IMR-90 (cell line): ENCODE results near the gene SH3TC1. TPM values are rescaled to one million over a fixed set of nuclear protein-coding genes. Genes with fewer than 3 reads are reported as not detected.

ENCODE experiments used
- ATAC-seq: fragments of 200-7000 bp; cut with Tn5 transposase; 2 replicates; pipeline ENCODE4 v1.9.1; 2020; ENCODE audit warnings: low read depth, mild to moderate bottlenecking, moderate library complexity
- BruUV-seq: library from RNA; stranded (reverse); fragments of 400-500 nt; replicated peaks from 2 replicates; lab custom pipeline; 2021; lab: Mats Ljungman, UMichigan
- CTCF ChIA-PET: fragments of 300-600 bp; formaldehyde crosslinking; extraction: SDS; loops from one replicate; lab custom pipeline; 2021; ENCODE audit warnings: antibody characterized with exemption; lab: Yijun Ruan, JAX
- POLR2A ChIA-PET: fragments of 300-600 bp; sonication (Branson Sonifier 250); formaldehyde crosslinking; loops from one replicate; lab custom pipeline; 2022; ENCODE audit warnings: antibody characterized with exemption; ENCODE audit not compliant: unreplicated experiment; lab: Charles Lee
- DNase-seq: peaks from one replicate; pipeline ENCODE4 v3.0.0; 2013
- H2AFZ ChIP-seq: replicated peaks from 2 replicates; pipeline ENCODE3; 2013; ENCODE audit warnings: low read length, mild to moderate bottlenecking; ENCODE audit not compliant: poor library complexity
- H2AK5ac ChIP-seq: 2 replicates; pipeline ENCODE4 v1.6.1; 2013; ENCODE audit warnings: low read depth, low read length, inconsistent platforms
- H2AK9ac ChIP-seq: replicated peaks from 2 replicates; pipeline ENCODE3; 2013; ENCODE audit warnings: mild to moderate bottlenecking, low read depth, low read length, moderate library complexity; ENCODE audit not compliant: poor library complexity
- H2BK120ac ChIP-seq: 2 replicates; pipeline ENCODE4 v1.6.1; 2013; ENCODE audit warnings: low read depth, low read length, inconsistent platforms
- H2BK15ac ChIP-seq: 3 replicates; pipeline ENCODE4 v1.6.1; 2013; ENCODE audit warnings: low read depth, low read length, inconsistent platforms
- H2BK20ac ChIP-seq: 2 replicates; pipeline ENCODE4 v1.6.1; 2013; ENCODE audit warnings: low read depth, mild to moderate bottlenecking, inconsistent platforms, low read length, moderate library complexity
- H2BK5ac ChIP-seq: 2 replicates; pipeline ENCODE4 v1.6.1; 2013; ENCODE audit warnings: mild to moderate bottlenecking, low read depth, low read length, inconsistent platforms; ENCODE audit not compliant: poor library complexity, severe bottlenecking
- H3K14ac ChIP-seq: replicated peaks from 2 replicates; pipeline ENCODE4 v1.6.1; 2013; ENCODE audit warnings: low read depth, low read length, inconsistent platforms
- H3K18ac ChIP-seq: 2 replicates; pipeline ENCODE4 v1.6.1; 2013; ENCODE audit warnings: low read depth, low read length, control low read depth
- H3K23ac ChIP-seq: 2 replicates; pipeline ENCODE4 v1.6.1; 2013; ENCODE audit warnings: low read depth, low read length, inconsistent platforms
- H3K27ac ChIP-seq: 2 replicates; pipeline ENCODE4 v1.5.1; 2013; ENCODE audit warnings: mild to moderate bottlenecking, control low read depth, low read length; ENCODE audit not compliant: insufficient read depth
- H3K27me3 ChIP-seq: 2 replicates; pipeline ENCODE4 v1.6.1; 2013; ENCODE audit warnings: low read length; ENCODE audit not compliant: control insufficient read depth, insufficient read depth
- H3K36me3 ChIP-seq: 2 replicates; pipeline ENCODE4 v1.6.1; 2013; ENCODE audit warnings: low read length, mixed read lengths; ENCODE audit not compliant: control insufficient read depth, insufficient read depth
- H3K4ac ChIP-seq: 2 replicates; pipeline ENCODE4 v1.6.1; 2013; ENCODE audit warnings: low read depth, low read length, inconsistent platforms
- H3K4me1 ChIP-seq: 2 replicates; pipeline ENCODE4 v1.6.1; 2013; ENCODE audit warnings: low read length, mixed read lengths; ENCODE audit not compliant: control insufficient read depth, insufficient read depth
- H3K4me2 ChIP-seq: 2 replicates; pipeline ENCODE4 v1.6.1; 2013; ENCODE audit warnings: low read depth, mild to moderate bottlenecking, control low read depth, low read length, moderate library complexity
- H3K4me3 ChIP-seq: 2 replicates; pipeline ENCODE4 v1.5.1; 2013; ENCODE audit warnings: low read depth, mild to moderate bottlenecking, control low read depth, low read length, moderate library complexity; ENCODE audit not compliant: insufficient read depth
- H3K56ac ChIP-seq: 2 replicates; pipeline ENCODE4 v1.6.1; 2013; ENCODE audit warnings: low read length, inconsistent platforms; ENCODE audit not compliant: insufficient read depth; ENCODE audit errors: extremely low read depth
- H3K79me1 ChIP-seq, 2 experiments: 2 replicates each; pipeline ENCODE4 v1.6.1; 2013; ENCODE audit warnings: low read length in 2 of 2, inconsistent platforms in 1 of 2, low read depth in 1 of 2
- H3K9ac ChIP-seq: 2 replicates; pipeline ENCODE4 v1.6.1; 2013; ENCODE audit warnings: low read depth, low read length, control low read depth
- H3K9me1 ChIP-seq: 2 replicates; pipeline ENCODE4 v1.6.1; 2013; ENCODE audit warnings: low read length, inconsistent platforms; ENCODE audit not compliant: insufficient read depth
- H3K9me3 ChIP-seq: 2 replicates; pipeline ENCODE4 v1.6.1; 2013; ENCODE audit warnings: low read length; ENCODE audit not compliant: control insufficient read depth, insufficient read depth
- H4K20me1 ChIP-seq: 2 replicates; pipeline ENCODE4 v1.6.1; 2013; ENCODE audit warnings: low read length, inconsistent platforms; ENCODE audit not compliant: insufficient read depth
- H4K5ac ChIP-seq: 2 replicates; pipeline ENCODE4 v1.6.1; 2013; ENCODE audit warnings: mild to moderate bottlenecking, low read depth, low read length, control low read depth
- H4K8ac ChIP-seq, 2 experiments: 2 replicates each; pipeline ENCODE4 v1.6.1; 2013; ENCODE audit warnings: low read depth in 2 of 2, low read length in 2 of 2, control low read depth in 1 of 2, inconsistent platforms in 1 of 2
- H4K91ac ChIP-seq: 2 replicates; pipeline ENCODE4 v1.6.1; 2013; ENCODE audit warnings: low read depth, low read length, inconsistent platforms; ENCODE audit not compliant: insufficient read depth
- CHD1 ChIP-seq: IDR thresholded peaks from 2 replicates; pipeline ENCODE4 v1.6.1; 2012; ENCODE audit warnings: low read depth, low read length, improper control_type of control experiment
- CTCF ChIP-seq: conservative IDR thresholded peaks from 2 replicates; pipeline ENCODE4 v1.5.1; 2012; ENCODE audit warnings: mild to moderate bottlenecking, low read depth, low read length, improper control_type of control experiment
- ELK1 ChIP-seq: fragments of 150-350 bp; IDR thresholded peaks from 2 replicates; pipeline ENCODE4 v1.6.1; 2016; ENCODE audit warnings: low read depth, mild to moderate bottlenecking, low read length, moderate library complexity, borderline replicate concordance
- FOS ChIP-seq: fragments of 150-350 bp; IDR thresholded peaks from 2 replicates; pipeline ENCODE4 v1.6.1; 2016; ENCODE audit warnings: low read depth, low read length
- MAFK ChIP-seq: IDR thresholded peaks from 2 replicates; pipeline ENCODE4 v1.6.1; 2012; ENCODE audit warnings: low read depth, low read length, improper control_type of control experiment
- MAZ ChIP-seq: IDR thresholded peaks from 2 replicates; pipeline ENCODE4 v1.6.1; 2012; ENCODE audit warnings: low read depth, mild to moderate bottlenecking, low read length, improper control_type of control experiment, moderate library complexity, borderline replicate concordance
- MXI1 ChIP-seq: IDR thresholded peaks from 2 replicates; pipeline ENCODE4 v1.6.1; 2012; ENCODE audit warnings: low read depth, mild to moderate bottlenecking, low read length, moderate library complexity, borderline replicate concordance
- NFE2L2 ChIP-seq: fragments of 150-350 bp; IDR thresholded peaks from 2 replicates; pipeline ENCODE4 v1.6.1; 2016; ENCODE audit warnings: low read depth, mild to moderate bottlenecking, low read length
- POLR2A ChIP-seq: IDR thresholded peaks from 2 replicates; pipeline ENCODE4 v1.6.1; 2012; ENCODE audit warnings: mild to moderate bottlenecking, low read depth, low read length
- SMC3 ChIP-seq: fragments of 150-350 bp; IDR thresholded peaks from 2 replicates; pipeline ENCODE4 v1.6.1; 2016; ENCODE audit warnings: low read depth, mild to moderate bottlenecking, antibody characterized with exemption, low read length, moderate library complexity
- USF2 ChIP-seq: fragments of 150-350 bp; IDR thresholded peaks from 2 replicates; pipeline ENCODE4 v1.6.1; 2017; ENCODE audit warnings: mild to moderate bottlenecking, antibody characterized with exemption, low read length, low read depth
- WGBS, 2 experiments: methylation state at CpG; one replicate each; pipeline versions ENCODE4 v1.1.5 to v1.1.7; 2013; ENCODE audit warnings: missing lambda C conversion rate in 2 of 2; ENCODE audit not compliant: insufficient read length in 1 of 2; ENCODE audit errors: extremely low coverage in 2 of 2; 5-methylcytosine and 5-hydroxymethylcytosine counted together
- dilution Hi-C: fragments of 300-500 bp; cut with HindIII; formaldehyde crosslinking; loops from one replicate; pipeline ENCODE4 v1.14.3; 2018; ENCODE audit warnings: low sequenced_read_pairs; ENCODE audit not compliant: unreplicated experiment
- in situ Hi-C: fragments of 300-500 bp; cut with MboI; formaldehyde crosslinking; loops from 3 replicates; pipeline ENCODE4 v1.14.3; 2019; ENCODE audit warnings: low sequenced_read_pairs, inconsistent platforms, mixed read lengths
- intact Hi-C: fragments of 100-400 bp; cut with micrococcal nuclease; formaldehyde crosslinking; loops from 2 replicates; pipeline ENCODE4 v1.10.0; 2022
- polyA plus RNA-seq, 3 experiments: library from polyadenylated mRNA; depleted of rRNA; stranded (reverse); fragments of >200 nt; gene quantifications; 2 replicates each; pipeline ENCODE4 v1.2.3, GENCODE V29; 2012; ENCODE audit warnings: low replicate concordance in 1 of 3
- total RNA-seq: library from RNA; depleted of rRNA; stranded (reverse); fragments of >200 nt; gene quantifications from 2 replicates; pipeline ENCODE4 v1.2.3, GENCODE V29; 2012

SH3TC1 gene
- total and polyA plus RNA-seq, 2 of the 4 experiments (the other 2 are of a cell fraction), result 1.6 to 2.2 TPM

GRCh38 chr4:8180310-8181093, 18.6 kb upstream of the SH3TC1 start (continued):
- TF ChIP-seq FOS, result no peak

GRCh38 chr4:8181119-8181518, 18.0 kb upstream of the SH3TC1 start:
- intact Hi-C loops (no loop called here), dilution Hi-C loops (no loop called here), in situ Hi-C loops (no loop called here)
- Histone ChIP-seq H3K9me1 (peaks cover 16% of the 10 kb centered on the region), H3K9me3 (no peaks in the 10 kb centered on the region), H2BK120ac (no peak overlapping the region), H3K18ac (no peak overlapping the region), H2AFZ (no peak overlapping the region), H3K14ac (no peak overlapping the region), H3K23ac (no peak overlapping the region), H4K91ac (no peak overlapping the region), H3K79me1 (no peaks in the 10 kb centered on the region), H2BK15ac (no peak overlapping the region), H3K27ac (no peak overlapping the region), H3K4me2 (no peak overlapping the region), H3K36me3 (no peaks in the 10 kb centered on the region), H2AK5ac (no peak overlapping the region), H3K9ac (no peak overlapping the region), H4K20me1 (peaks cover 6% of the 10 kb centered on the region; the same call in 1 of the 2 replicates), H3K4me3 (no peak overlapping the region), H2BK5ac (no peak overlapping the region), H4K5ac (no peak overlapping the region), H3K27me3 (peaks cover 13% of the 10 kb centered on the region; the same call in 1 of the 2 replicates), H3K4me1 (peaks cover 9% of the 10 kb centered on the region), H4K8ac (no peak overlapping the region), H3K4ac (no peak overlapping the region), H2AK9ac (no peak overlapping the region), H3K56ac (no peak overlapping the region), H2BK20ac (no peak overlapping the region)
- DNase-seq (no peak), ATAC-seq (no peak)
- 100% methylated on average over 2 of the region's 6 CpGs; no CpG with 5 or more reads in 1 of the 2 experiments for WGBS, 2 experiments
- TF ChIP-seq NFE2L2 (no peak), POLR2A (no peak), USF2 (no peak), MAZ (no peak), CTCF (no peak), MAFK (no peak), CHD1 (no peak), SMC3 (no peak), MXI1 (no peak), ELK1 (no peak)
- POLR2A ChIA-PET, result no interaction called here
- no TSS peak for BruUV-seq
- CTCF ChIA-PET, result no interaction called here
